ENCODE measurements around the gene NCAN.

- TF ChIP-seq CTCF (IDR thresholded peaks at IDR 0.05; ENCODE audit: low read depth, low read length) (no peak), POLR2A (IDR thresholded peaks at IDR 0.05; ENCODE audit: extremely low read depth, insufficient read length) (no peak)
- TF ChIP-seq, protein P1, sequence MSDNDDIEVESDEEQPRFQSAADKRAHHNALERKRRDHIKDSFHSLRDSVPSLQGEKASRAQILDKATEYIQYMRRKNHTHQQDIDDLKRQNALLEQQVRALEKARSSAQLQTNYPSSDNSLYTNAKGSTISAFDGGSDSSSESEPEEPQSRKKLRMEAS (IDR thresholded peaks at IDR 0.05; ENCODE audit: low read depth, low read length): no peak
These were observed 4.0 kb downstream of the NCAN start for GRCh38 chr19:19215792-19216191.

Data from NB4 (cell line).